GM10248 (cell line): ENCODE measurements around the gene HOXD10.

Experiments used
- CTCF ChIA-PET: fragments of 300-600 bp; sonication (Branson Sonifier 250); formaldehyde crosslinking; extraction: SDS; loops from one replicate; lab custom pipeline; 2021; ENCODE audit warnings: antibody characterized with exemption; lab: Yijun Ruan, JAX
- POLR2A ChIA-PET: fragments of 350-650 bp; sonication (Branson Sonifier 250); formaldehyde crosslinking; extraction: SDS; loops from one replicate; lab custom pipeline; 2020; ENCODE audit warnings: antibody characterized with exemption; lab: Yijun Ruan, JAX
- DNase-seq: peaks from one replicate; pipeline ENCODE4 v3.0.0; 2012; ENCODE audit errors: extremely low spot score
- TF ChIP-seq, protein P1 (sequence below): IDR thresholded peaks from 2 replicates; pipeline ENCODE4 v1.5.1; 2012; ENCODE audit warnings: mild to moderate bottlenecking, low read depth; ENCODE audit errors: extremely low read depth, missing control alignments, control extremely low read depth

The HOXD10 gene

DNA sequence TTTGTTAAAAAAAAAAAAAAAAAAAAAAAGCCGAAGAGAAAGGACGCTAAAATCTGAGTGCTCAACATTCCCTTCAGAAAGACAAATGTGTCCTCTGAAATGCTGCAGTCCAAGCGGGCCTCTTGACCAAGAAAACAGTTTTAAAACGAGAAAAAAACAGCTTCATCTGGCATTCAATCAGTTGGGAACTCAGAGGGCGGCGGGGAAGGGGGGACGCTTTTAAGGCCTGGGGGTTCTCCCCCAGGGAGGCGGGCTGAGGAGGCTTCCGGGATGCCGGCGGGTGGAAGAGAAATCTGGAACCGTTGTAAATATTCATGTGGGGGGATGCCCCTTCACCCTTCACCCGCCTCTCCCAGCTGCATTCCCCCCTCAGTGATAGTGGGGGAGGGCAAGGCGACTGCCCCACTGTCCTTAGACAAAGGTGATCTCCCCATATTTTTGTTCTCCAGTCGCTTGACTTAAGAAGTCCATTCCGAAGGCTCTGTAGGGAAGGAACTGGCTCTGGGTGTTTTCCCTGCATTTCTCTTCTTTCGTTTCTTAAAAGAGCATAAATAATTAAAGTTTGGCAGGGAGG lies 12.7 kb upstream of the HOXD10 start:
- POLR2A ChIA-PET = no interaction called here
- DNase-seq = no peak
- TF ChIP-seq, protein P1, sequence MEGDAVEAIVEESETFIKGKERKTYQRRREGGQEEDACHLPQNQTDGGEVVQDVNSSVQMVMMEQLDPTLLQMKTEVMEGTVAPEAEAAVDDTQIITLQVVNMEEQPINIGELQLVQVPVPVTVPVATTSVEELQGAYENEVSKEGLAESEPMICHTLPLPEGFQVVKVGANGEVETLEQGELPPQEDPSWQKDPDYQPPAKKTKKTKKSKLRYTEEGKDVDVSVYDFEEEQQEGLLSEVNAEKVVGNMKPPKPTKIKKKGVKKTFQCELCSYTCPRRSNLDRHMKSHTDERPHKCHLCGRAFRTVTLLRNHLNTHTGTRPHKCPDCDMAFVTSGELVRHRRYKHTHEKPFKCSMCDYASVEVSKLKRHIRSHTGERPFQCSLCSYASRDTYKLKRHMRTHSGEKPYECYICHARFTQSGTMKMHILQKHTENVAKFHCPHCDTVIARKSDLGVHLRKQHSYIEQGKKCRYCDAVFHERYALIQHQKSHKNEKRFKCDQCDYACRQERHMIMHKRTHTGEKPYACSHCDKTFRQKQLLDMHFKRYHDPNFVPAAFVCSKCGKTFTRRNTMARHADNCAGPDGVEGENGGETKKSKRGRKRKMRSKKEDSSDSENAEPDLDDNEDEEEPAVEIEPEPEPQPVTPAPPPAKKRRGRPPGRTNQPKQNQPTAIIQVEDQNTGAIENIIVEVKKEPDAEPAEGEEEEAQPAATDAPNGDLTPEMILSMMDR = no peak
- CTCF ChIA-PET = interaction anchor here (0.9 to 1.8 kb wide), 3 partner anchors 10 to 548 kb away, joined by 3 to 6 read pairs (median 4); no protein-coding TSS in a partner anchor

DNA sequence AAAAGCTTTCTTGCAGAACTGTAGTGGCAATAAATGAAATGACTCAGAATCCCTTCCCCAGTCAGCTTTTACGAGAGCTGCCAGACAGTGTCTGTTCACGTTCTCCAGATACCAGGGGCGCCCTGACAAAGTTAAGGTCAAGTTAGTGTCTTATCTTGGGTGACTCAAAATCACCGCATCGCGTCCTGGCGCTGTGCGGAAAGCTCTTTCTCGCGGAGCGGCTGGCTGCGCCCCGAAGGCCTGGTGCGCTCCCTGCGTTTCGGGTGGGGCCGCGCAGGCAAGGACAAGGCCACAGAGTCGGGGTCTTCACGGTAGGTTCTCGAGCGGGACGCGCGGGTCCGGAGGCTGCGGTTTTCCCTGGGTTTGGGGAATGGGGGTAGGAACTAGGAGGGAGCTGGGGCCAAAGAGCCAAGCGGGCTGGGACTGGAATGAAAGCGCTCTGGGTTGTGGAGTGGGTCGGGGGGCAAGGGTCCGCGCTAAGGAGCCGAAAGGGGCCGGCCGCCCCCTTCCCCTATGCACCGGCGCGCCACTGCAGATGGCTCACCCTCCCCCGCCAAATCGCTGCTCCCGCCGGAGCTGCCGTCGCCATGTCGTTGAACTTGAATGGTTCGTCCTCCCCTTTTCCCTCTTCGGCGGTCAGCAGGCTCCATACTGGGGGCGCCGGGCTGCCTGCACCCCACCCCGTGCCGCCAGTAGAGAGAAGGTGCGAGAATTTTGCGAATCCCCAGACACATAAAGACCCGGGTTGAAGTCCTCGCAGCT lies 12.1 kb upstream of the HOXD10 start:
- TF ChIP-seq, protein P1 = no peak
- POLR2A ChIA-PET = no interaction called here
- CTCF ChIA-PET = interaction anchor here (0.9 to 1.8 kb wide), 4 partner anchors 10 to 548 kb away, joined by 3 to 6 read pairs (median 4); no protein-coding TSS in a partner anchor
- no peak for DNase-seq

DNA sequence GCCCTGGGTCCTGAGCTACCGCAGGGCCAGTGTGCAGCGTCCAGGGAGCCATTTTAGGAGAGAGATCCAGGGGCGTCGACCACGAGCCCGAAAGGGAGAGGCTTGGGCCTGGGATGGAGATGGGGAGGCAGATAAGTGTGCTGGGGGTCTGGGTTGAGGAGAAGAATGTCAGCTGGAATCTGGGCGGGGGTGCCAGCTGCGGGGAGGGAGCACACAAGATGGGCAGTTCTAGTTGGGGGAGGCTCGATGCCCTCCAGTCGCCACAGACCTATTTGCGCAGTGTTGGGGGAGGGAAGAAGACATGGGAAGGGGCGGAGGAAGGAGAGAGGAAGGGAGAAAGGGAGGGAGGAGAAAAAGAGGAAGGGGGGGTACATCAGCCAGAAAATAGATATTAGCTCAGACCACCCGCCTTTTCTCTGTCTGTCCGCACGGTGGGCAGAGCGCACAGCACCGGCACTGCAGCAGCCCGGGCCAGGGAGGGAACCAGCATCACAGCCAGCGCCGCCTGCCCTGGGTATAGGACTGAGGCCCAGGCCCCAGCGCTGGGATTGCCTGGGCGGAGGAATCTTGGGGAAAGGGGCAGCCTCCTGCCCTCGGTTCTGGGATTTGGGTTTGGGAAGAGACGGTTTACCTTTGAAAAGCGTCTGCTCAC lies 11.4 kb upstream of the HOXD10 start:
- CTCF ChIA-PET = interaction anchor here (0.9 kb wide), 1 partner anchor 449 kb away, joined by 3 read pairs; no protein-coding TSS in a partner anchor
- no peak for DNase-seq
- POLR2A ChIA-PET = no interaction called here
- TF ChIP-seq, protein P1 = no peak

DNA sequence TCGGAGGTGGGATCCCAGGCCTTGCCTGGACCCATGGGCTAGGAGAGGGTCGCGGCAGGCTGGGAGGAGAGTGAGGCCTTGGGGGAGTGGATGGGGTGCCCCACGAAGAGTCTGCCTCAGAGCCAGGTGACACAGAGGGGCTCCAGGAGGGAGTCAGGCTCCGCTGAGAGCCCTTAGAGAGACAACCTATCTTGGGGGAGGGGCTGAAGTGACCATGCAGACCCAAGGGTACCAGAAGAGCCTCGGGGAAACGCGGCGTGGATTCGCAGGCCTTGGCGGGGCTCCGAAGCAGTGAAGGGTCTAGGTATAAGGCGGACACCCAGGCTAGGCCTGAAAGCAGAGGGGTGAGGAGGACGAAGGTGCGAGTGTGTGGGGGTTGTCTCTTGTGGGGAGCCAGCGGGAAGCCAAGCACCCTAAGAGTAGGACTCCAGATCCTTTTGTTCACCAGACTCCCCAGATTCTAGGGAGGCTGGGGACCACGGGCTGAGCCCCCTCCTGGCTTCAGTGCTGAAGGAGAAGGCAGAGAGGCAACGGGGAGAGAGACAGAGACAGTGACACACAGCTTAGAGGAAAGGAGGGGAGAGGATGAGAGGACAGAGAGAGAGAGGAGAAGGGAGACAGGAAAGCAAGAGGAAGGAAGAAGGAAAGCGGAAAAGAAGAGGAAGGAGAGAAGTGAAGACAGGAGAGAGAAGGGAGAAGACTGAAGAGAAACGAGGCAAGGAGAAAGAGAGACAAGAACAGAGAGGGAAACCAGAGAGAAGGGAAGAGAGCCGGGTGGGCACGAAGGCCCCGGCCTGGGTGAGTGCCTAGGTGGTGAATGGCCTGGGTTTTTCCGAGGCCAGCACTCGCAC lies 10.6 kb upstream of the HOXD10 start:
- ChIA-PET POLR2A (no interaction called here), CTCF (no interaction called here)
- TF ChIP-seq, protein P1 = no peak
- DNase-seq = no peak

DNA sequence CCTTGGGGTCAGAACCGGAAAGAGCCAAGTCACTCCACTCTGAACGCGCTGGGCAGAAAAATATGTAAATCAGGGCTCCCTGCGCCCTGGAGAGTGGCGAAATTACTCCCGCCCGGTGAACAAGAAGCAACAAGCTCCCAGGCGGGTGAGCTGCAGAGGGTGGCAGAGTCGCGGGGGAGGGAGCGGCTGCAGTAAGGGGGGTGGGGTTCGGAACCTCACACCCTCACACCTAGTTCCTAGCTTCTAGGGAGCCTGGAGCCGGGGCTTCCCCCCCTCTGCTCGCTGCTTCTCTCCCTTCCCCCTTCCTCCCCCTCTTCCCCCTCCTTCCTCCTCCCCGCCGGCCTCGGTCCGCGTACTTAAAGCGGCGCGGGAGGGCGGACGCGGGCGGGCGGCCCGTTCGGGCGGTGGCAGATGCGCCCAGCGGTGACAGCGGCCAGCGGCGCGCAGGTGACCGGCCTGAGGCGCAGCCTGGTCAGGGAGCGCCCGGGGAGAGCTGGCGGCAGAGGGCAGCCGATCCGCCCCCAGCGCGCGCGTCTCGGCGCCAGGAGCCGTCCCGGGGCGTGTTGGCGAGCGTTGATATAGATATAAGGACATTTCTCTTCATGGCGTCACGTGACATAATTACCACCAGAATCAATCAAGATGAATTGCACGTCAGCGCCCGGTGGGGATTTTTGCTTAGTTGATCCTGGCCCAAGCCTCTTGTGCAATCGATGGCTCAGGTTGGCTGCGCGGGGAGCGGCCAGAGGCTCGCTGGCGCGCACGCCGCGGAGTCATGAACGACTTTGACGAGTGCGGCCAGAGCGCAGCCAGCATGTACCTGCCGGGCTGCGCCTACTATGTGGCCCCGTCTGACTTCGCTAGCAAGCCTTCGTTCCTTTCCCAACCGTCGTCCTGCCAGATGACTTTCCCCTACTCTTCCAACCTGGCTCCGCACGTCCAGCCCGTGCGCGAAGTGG lies 9.7 kb upstream of the HOXD10 start, which contains the start of gene HOXD11:
Gene HOXD11, plus strand, starts transcription at position 700 of the 959 bp plus-strand sequence. Its CDS starts 76 bp downstream, at position 776.
- POLR2A ChIA-PET = no interaction called here
- TF ChIP-seq, protein P1 = no peak
- DNase-seq = no peak
- CTCF ChIA-PET = no interaction called here
